Activated CD4-positive, alpha-beta T cell treated with anti-CD3 and anti-CD28 coated beads, Interleukin-2, amount 50 U/mL, for 4 hours (primary cell): ENCODE data around the gene LRRC23.
"Not testable (repeated sequence)": the region's sequence is repeated elsewhere in the genome, so short reads cannot be mapped to it uniquely, and the experiment has no call there.

Source experiments
- DNase-seq, 2 experiments: peaks; one replicate each; pipeline ENCODE4 v3.0.0-alpha.2; 2020

LRRC23 gene

GRCh38 chr12:6904280-6905276 is at the start of gene LRRC23:
Gene LRRC23, plus strand, starts transcription at chr12:6904822. Its CDS starts 812 bp downstream, at chr12:6905634.
- peak; percentile 96 to 97 for DNase-seq

GRCh38 chr12:6855322-6855721 is 49.3 kb upstream of the LRRC23 start:
- no peak for DNase-seq

GRCh38 chr12:6858799-6859198 is 45.8 kb upstream of the LRRC23 start:
- DNase-seq = no peak

GRCh38 chr12:6860116-6860515 is 44.5 kb upstream of the LRRC23 start:
- DNase-seq = no peak

GRCh38 chr12:6860942-6861341 is 43.7 kb upstream of the LRRC23 start:
- no peak for DNase-seq

- DNase-seq = no peak
Measured at GRCh38 chr12:6861391-6861790, 43.2 kb upstream of the LRRC23 start.

- DNase-seq = no peak
Measured at GRCh38 chr12:6863033-6863432, 41.6 kb upstream of the LRRC23 start.

GRCh38 chr12:6863586-6864321 is 40.9 kb upstream of the LRRC23 start:
- DNase-seq = no peak

- DNase-seq = not testable (repeated sequence)
Measured at GRCh38 chr12:6865307-6865706, 39.3 kb upstream of the LRRC23 start.

GRCh38 chr12:6866163-6866919 is 38.3 kb upstream of the LRRC23 start:
- DNase-seq = no peak

- no peak for DNase-seq
Measured at GRCh38 chr12:6866920-6867412, 37.7 kb upstream of the LRRC23 start.

- DNase-seq = peak; percentile 71 to 73
Measured at GRCh38 chr12:6867413-6868210, 37.0 kb upstream of the LRRC23 start, which contains the start of gene TPI1. Gene TPI1, plus strand, starts transcription at chr12:6867531. Its CDS starts 36 bp downstream, at chr12:6867567.

GRCh38 chr12:6868211-6869048 is 36.2 kb upstream of the LRRC23 start:
- DNase-seq = peak in 1 of 2 experiments; percentile 23

- DNase-seq = peak; percentile 86 to 87
Measured at GRCh38 chr12:6869049-6870021, 35.3 kb upstream of the LRRC23 start.

- DNase-seq = not testable (repeated sequence)
Measured at GRCh38 chr12:6870304-6870703, 34.3 kb upstream of the LRRC23 start.

GRCh38 chr12:6871052-6871957 is 33.3 kb upstream of the LRRC23 start:
- DNase-seq = no peak

- peak; percentile 74 to 78 for DNase-seq
Measured at GRCh38 chr12:6872073-6873048, 32.3 kb upstream of the LRRC23 start.
